Naive thymus-derived CD4-positive, alpha-beta T cell (primary cell): ENCODE measurements around the gene CCNA1. TPM values are rescaled to one million over a fixed set of nuclear protein-coding genes. Genes with fewer than 3 reads are reported as not detected.

ENCODE experiments used
- ATAC-seq: fragments of 150-1000 bp; cut with Tn5 transposase; 2 replicates; pipeline ENCODE4 v1.10.0; 2021; ENCODE audit warnings: mild to moderate bottlenecking, moderate library complexity
- CTCF ChIA-PET: fragments of 350-600 bp; sonication (Branson Sonifier 250); formaldehyde crosslinking; loops from one replicate; lab custom pipeline; 2021; ENCODE audit warnings: antibody characterized with exemption; lab: Charles Lee
- POLR2A ChIA-PET: fragments of 350-600 bp; sonication (Branson Sonifier 250); formaldehyde crosslinking; loops from one replicate; lab custom pipeline; 2021; ENCODE audit warnings: antibody characterized with exemption, inconsistent platforms; lab: Charles Lee
- DNase-seq, 9 donors: peaks; one replicate each; pipeline versions ENCODE4 v3.0.0 to v3.0.0-alpha.2; 2020 to 2022; ENCODE audit warnings: mixed read lengths in 1 of 9
- H3K27ac ChIP-seq: one replicate; pipeline ENCODE4 v1.7.0; 2013; ENCODE audit warnings: mild to moderate bottlenecking, low read depth, low read length, moderate library complexity
- H3K27me3 ChIP-seq, 2 donors: one replicate each; pipeline ENCODE4 v1.7.0; 2013; ENCODE audit warnings: low read length in 2 of 2, mild to moderate bottlenecking in 2 of 2, moderate library complexity in 2 of 2; ENCODE audit not compliant: control insufficient read depth in 2 of 2, insufficient read depth in 2 of 2
- H3K36me3 ChIP-seq, 3 experiments: 1 replicate in 2 of 3; 2 replicates in 1 of 3; pipeline ENCODE4 v1.7.0; 2013; ENCODE audit warnings: low read length in 3 of 3, mild to moderate bottlenecking in 3 of 3, moderate library complexity in 1 of 3; ENCODE audit not compliant: insufficient read depth in 3 of 3, control insufficient read depth in 2 of 3
- H3K4me1 ChIP-seq, 2 donors: one replicate each; pipeline ENCODE4 v1.7.0; 2013; ENCODE audit warnings: low read length in 2 of 2, mild to moderate bottlenecking in 2 of 2, moderate library complexity in 1 of 2; ENCODE audit not compliant: control insufficient read depth in 2 of 2, insufficient read depth in 2 of 2
- H3K4me3 ChIP-seq: 2 replicates; pipeline ENCODE4 v1.7.0; 2013; ENCODE audit warnings: mild to moderate bottlenecking, low read length
- H3K9me3 ChIP-seq, 3 experiments: 1 replicate in 2 of 3; 2 replicates in 1 of 3; pipeline ENCODE4 v1.7.0; 2013; ENCODE audit warnings: low read length in 3 of 3; ENCODE audit not compliant: control insufficient read depth in 2 of 3
- H3K27ac Mint-ChIP-seq, 9 donors: one replicate each; pipeline ENCODE4 v1.8.0; 2020 to 2022; ENCODE audit warnings: mixed read lengths in 9 of 9, mild to moderate bottlenecking in 8 of 9, moderate library complexity in 5 of 9, inconsistent platforms in 2 of 9
- H3K27me3 Mint-ChIP-seq, 5 donors: one replicate each; pipeline ENCODE4 v1.8.0; 2021 to 2022; ENCODE audit warnings: mixed read lengths in 5 of 5, mild to moderate bottlenecking in 1 of 5
- H3K36me3 Mint-ChIP-seq, 5 donors: one replicate each; pipeline ENCODE4 v1.8.0; 2020 to 2022; ENCODE audit warnings: mixed read lengths in 5 of 5, mild to moderate bottlenecking in 3 of 5, inconsistent platforms in 1 of 5
- H3K4me1 Mint-ChIP-seq, 7 donors: one replicate each; pipeline ENCODE4 v1.8.0; 2020 to 2022; ENCODE audit warnings: mixed read lengths in 7 of 7, mild to moderate bottlenecking in 3 of 7, inconsistent platforms in 1 of 7
- H3K4me3 Mint-ChIP-seq, 10 donors: one replicate each; pipeline ENCODE4 v1.8.0; 2020 to 2022; ENCODE audit warnings: mild to moderate bottlenecking in 10 of 10, mixed read lengths in 10 of 10, moderate library complexity in 6 of 10, inconsistent platforms in 2 of 10
- H3K9me3 Mint-ChIP-seq, 11 donors: one replicate each; pipeline ENCODE4 v1.8.0; 2020 to 2022; ENCODE audit warnings: mixed read lengths in 11 of 11, mild to moderate bottlenecking in 4 of 11, inconsistent platforms in 1 of 11, moderate library complexity in 1 of 11
- intact Hi-C, 2 donors: fragments of 100-400 bp; cut with micrococcal nuclease; formaldehyde crosslinking; loops; one replicate each; pipeline ENCODE4 v1.15.1; 2023
- polyA plus RNA-seq, 2 donors: library from polyadenylated mRNA; unstranded; fragments of 300-500 nt; fragmentation: Illumina TruSeq; gene quantifications; one replicate each; pipeline ENCODE4 v1.2.3, GENCODE V29; 2021
- total RNA-seq, 6 experiments: library from RNA in 5 of 6; stranded (reverse) in 5 of 6; gene quantifications; 1 replicate in 5 of 6; 2 replicates in 1 of 6; pipeline ENCODE4 v1.2.3 and lab custom pipeline; 2021 to 2026

The CCNA1 gene
- total and polyA plus RNA-seq, 7 experiments from 2014 or later: 0.22 to 5.0 (median 0.69) TPM; not detected in 4

DNA sequence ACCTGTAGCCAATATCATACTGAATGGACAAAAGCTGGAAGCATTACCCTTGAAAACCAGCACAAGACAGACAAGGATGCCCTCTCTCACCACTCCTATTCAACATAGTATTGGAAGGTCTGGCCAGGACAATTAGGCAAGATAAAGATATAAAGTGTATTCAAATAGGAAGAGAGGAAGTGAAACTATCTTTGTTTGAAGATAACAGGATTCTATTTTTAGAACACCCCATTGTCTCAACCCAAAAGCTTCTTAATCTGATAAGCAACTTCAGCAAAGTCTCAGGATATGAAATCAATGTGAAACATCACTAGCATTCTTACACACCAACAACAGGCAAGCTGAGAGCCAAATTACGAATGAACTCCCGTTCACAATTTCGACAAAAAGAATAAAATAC, 17.8 kb upstream of the CCNA1 start:
- no peaks in the 10 kb centered on the region for H3K36me3 ChIP-seq
- no peak overlapping the region for H3K27ac ChIP-seq
- ChIA-PET CTCF (interaction anchor here (1.0 kb wide), 1 partner anchor 55 kb away, joined by 3 read pairs; no protein-coding TSS in a partner anchor), POLR2A (no interaction called here)
- Mint-ChIP-seq H3K9me3 (peaks cover 0 to 11% (median 0%) of the 10 kb centered on the region in 11 donors), H3K27ac (no peak overlapping the region), H3K4me1 (peaks cover 0 to 47% (median 10%) of the 10 kb centered on the region in 7 donors), H3K36me3 (peaks cover 0 to 11% (median 0%) of the 10 kb centered on the region in 5 donors), H3K27me3 (peaks cover 16 to 65% (median 53%) of the 10 kb centered on the region in 5 donors), H3K4me3 (peak overlapping the region in 1 of 10 donors; percentile 52)
- no peaks in the 10 kb centered on the region for H3K27me3 ChIP-seq
- DNase-seq: no peak
- no peaks in the 10 kb centered on the region for H3K9me3 ChIP-seq
- intact Hi-C loops: no loop called here
- no peaks in the 10 kb centered on the region for H3K4me1 ChIP-seq
- H3K4me3 ChIP-seq: no peak overlapping the region
- no peak for ATAC-seq

GRCh38 chr13:36417331-36417730, 15.0 kb upstream of the CCNA1 start:
- Histone ChIP-seq H3K4me1 (no peaks in the 10 kb centered on the region), H3K27me3 (no peaks in the 10 kb centered on the region), H3K36me3 (no peaks in the 10 kb centered on the region), H3K4me3 (no peak overlapping the region), H3K27ac (no peak overlapping the region), H3K9me3 (no peaks in the 10 kb centered on the region)
- intact Hi-C loops: loop anchor here in 1 of 2 donors (5.0 kb wide), 2 partner anchors 400 to 640 kb away; partner anchors contain the start of genes RFXAP and SUPT20H
- Mint-ChIP-seq H3K36me3 (peaks cover 0 to 11% (median 0%) of the 10 kb centered on the region in 5 donors), H3K4me1 (peaks cover 0 to 64% (median 11%) of the 10 kb centered on the region in 7 donors), H3K4me3 (no peak overlapping the region), H3K27me3 (peaks cover under 1 to 62% (median 59%) of the 10 kb centered on the region in 5 donors), H3K9me3 (peaks cover 0 to 11% (median 0%) of the 10 kb centered on the region in 11 donors), H3K27ac (no peak overlapping the region)
- ChIA-PET CTCF (interaction anchor here (0.6 to 0.8 kb wide), 2 partner anchors 51 to 569 kb away, joined by 3 read pairs; no protein-coding TSS in a partner anchor), POLR2A (no interaction called here)
- DNase-seq (no peak), ATAC-seq (no peak)

GRCh38 chr13:36418022-36418805, 14.1 kb upstream of the CCNA1 start:
- POLR2A ChIA-PET: interaction anchor here (0.6 kb wide), 2 partner anchors 18 to 60 kb away, joined by 3 to 4 read pairs; no protein-coding TSS in a partner anchor
- CTCF ChIA-PET: interaction anchor here (0.8 to 1.9 kb wide), 2 partner anchors 20 to 52 kb away, joined by 3 to 4 read pairs; no protein-coding TSS in a partner anchor
- H3K4me1 ChIP-seq: no peaks in the 10 kb centered on the region
- intact Hi-C loops: loop anchor here in 1 of 2 donors (5.0 kb wide), 2 partner anchors 399 to 639 kb away; partner anchors contain the start of genes RFXAP and SUPT20H
- Mint-ChIP-seq H3K27ac (peak overlapping the region in 1 of 9 donors; percentile 31), H3K27me3 (peaks cover 0 to 58% (median 57%) of the 10 kb centered on the region in 5 donors), H3K36me3 (peaks cover 0 to 8% (median 0%) of the 10 kb centered on the region in 5 donors), H3K4me1 (peaks cover 0 to 64% (median 11%) of the 10 kb centered on the region in 7 donors), H3K9me3 (peaks cover 0 to 9% (median 0%) of the 10 kb centered on the region in 11 donors), H3K4me3 (peak overlapping the region in 1 of 10 donors; percentile 72)
- no peaks in the 10 kb centered on the region for H3K36me3 ChIP-seq
- no peak overlapping the region for H3K4me3 ChIP-seq
- H3K9me3 ChIP-seq: no peaks in the 10 kb centered on the region
- no peak overlapping the region for H3K27ac ChIP-seq
- ATAC-seq (peak; percentile 69), DNase-seq (peak in 1 of 9 donors; percentile 26)
- H3K27me3 ChIP-seq: no peaks in the 10 kb centered on the region

DNA sequence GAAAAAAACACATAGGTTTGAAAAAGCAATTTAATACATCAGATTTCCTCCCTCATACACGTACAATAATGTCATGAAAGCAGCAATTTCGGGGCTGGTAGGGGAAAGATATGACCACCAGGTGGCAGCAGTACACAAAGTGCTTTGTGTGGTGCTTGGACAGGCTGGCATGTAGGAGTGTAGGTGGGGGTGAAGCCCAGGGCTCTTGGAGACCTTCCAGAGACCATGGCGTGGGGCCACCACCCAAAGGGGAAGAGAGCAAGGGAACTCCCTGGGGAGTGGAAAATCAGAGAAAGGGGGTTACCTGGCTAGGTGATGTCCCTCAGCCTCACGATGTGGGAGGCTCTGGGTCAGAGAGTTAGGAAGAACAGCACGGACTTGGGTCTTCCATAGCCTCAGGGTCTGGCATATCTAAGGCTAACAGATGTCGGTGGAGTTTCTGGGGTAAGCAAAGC, 11.8 kb upstream of the CCNA1 start:
- H3K27me3 Mint-ChIP-seq: peaks cover 16 to 71% (median 61%) of the 10 kb centered on the region in 5 donors
- H3K4me3 Mint-ChIP-seq: peak overlapping the region in 1 of 10 donors; percentile 51
- POLR2A ChIA-PET: no interaction called here

DNA sequence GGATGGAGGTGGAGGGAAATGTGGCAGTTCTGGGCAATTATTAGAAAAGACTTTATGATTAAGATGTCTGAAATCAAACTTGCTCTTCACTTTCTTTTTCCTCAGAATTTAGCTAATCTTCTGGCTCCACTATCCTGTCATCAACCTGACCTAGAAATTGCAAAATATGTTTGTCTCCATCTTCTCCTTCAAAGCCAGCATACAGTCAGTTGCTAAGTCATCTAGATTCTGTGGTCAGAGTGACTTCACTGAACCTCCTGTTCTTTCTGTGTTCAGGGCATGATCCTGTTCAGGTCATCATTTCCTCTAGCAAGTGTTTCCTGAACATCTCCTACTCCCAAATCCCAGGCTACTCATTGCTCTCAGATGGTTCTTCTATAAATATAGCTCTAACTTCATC, 10.8 kb upstream of the CCNA1 start:
- Mint-ChIP-seq H3K27me3 (peaks cover 24 to 70% (median 53%) of the 10 kb centered on the region in 5 donors), H3K27ac (peak overlapping the region in 1 of 9 donors; percentile 4), H3K4me3 (peak overlapping the region in 1 of 10 donors; percentile 9), H3K9me3 (peaks cover 0 to 18% (median 3%) of the 10 kb centered on the region in 11 donors), H3K36me3 (peaks cover 0 to 2% (median 0%) of the 10 kb centered on the region in 5 donors), H3K4me1 (peaks cover 0 to 34% (median 0%) of the 10 kb centered on the region in 7 donors)
- DNase-seq (no peak), ATAC-seq (peak; percentile 44)
- Histone ChIP-seq H3K27me3 (no peaks in the 10 kb centered on the region), H3K27ac (no peak overlapping the region), H3K4me1 (no peaks in the 10 kb centered on the region), H3K36me3 (no peaks in the 10 kb centered on the region), H3K9me3 (no peaks in the 10 kb centered on the region), H3K4me3 (no peak overlapping the region)
- ChIA-PET CTCF (interaction anchor here (0.6 kb wide), 1 partner anchor 324 kb away, joined by 3 read pairs; no protein-coding TSS in a partner anchor), POLR2A (no interaction called here)
- intact Hi-C loops: loop anchor here in 1 of 2 donors (2.0 to 5.0 kb wide), 2 partner anchors 53 to 576 kb away; partner anchors contain the start of gene ALG5

More for the DNA sequence above, 11.8 kb upstream of the CCNA1 start:
- H3K36me3 Mint-ChIP-seq: peaks cover 0 to 6% (median 0%) of the 10 kb centered on the region in 5 donors
- Histone ChIP-seq H3K27me3 (no peaks in the 10 kb centered on the region), H3K4me3 (no peak overlapping the region), H3K27ac (no peak overlapping the region), H3K4me1 (no peaks in the 10 kb centered on the region), H3K9me3 (no peaks in the 10 kb centered on the region), H3K36me3 (no peaks in the 10 kb centered on the region)
- peak overlapping the region in 1 of 9 donors; percentile 54 for H3K27ac Mint-ChIP-seq
- peak in 8 of 9 donors; percentile 15 to 69 (median 52) for DNase-seq
- peaks cover 0 to 14% (median 4%) of the 10 kb centered on the region in 11 donors for H3K9me3 Mint-ChIP-seq
- ATAC-seq: peak; percentile 85
- CTCF ChIA-PET: no interaction called here
- intact Hi-C loops: loop anchor here (1.0 to 5.0 kb wide), 7 partner anchors 15 to 577 kb away; partner anchors contain the start of genes SPART (in 2 of the 2) and ALG5 (in 1 of the 2)
- H3K4me1 Mint-ChIP-seq: peaks cover 0 to 41% (median 0%) of the 10 kb centered on the region in 7 donors

DNA sequence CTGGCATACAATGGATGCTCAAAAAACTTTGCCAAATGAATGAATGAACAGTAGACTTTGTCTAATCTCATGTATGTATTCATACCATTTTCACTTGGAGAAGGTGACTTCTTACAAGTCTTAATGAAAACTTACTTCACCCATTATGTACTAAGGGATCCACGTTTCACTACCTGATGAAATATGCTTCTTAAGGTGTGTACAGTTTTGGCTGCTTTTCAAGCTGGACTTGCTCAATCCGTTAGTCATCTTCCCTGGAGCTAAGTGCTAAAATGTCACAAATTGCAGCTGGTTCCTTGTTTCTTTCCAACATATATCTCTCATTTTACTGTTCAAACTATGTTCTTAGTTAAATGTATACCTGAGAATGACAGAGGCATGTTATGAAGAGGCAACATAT, 4.2 kb upstream of the CCNA1 start:
- Mint-ChIP-seq H3K36me3 (peaks cover 0 to 4% (median 0%) of the 10 kb centered on the region in 5 donors), H3K9me3 (peaks cover 0 to 28% (median 6%) of the 10 kb centered on the region in 11 donors), H3K4me1 (peaks cover 0 to 20% (median 15%) of the 10 kb centered on the region in 7 donors), H3K4me3 (no peak overlapping the region), H3K27me3 (peaks cover 52 to 79% (median 72%) of the 10 kb centered on the region in 5 donors), H3K27ac (no peak overlapping the region)
- no peaks in the 10 kb centered on the region for H3K36me3 ChIP-seq
- DNase-seq (no peak), ATAC-seq (no peak)
- no peaks in the 10 kb centered on the region for H3K4me1 ChIP-seq
- CTCF ChIA-PET: no interaction called here
- no peaks in the 10 kb centered on the region for H3K9me3 ChIP-seq
- intact Hi-C loops: no loop called here
- POLR2A ChIA-PET: no interaction called here
- H3K27me3 ChIP-seq: peaks cover 0 to 15% of the 10 kb centered on the region in 2 donors
- no peak overlapping the region for H3K4me3 ChIP-seq
- no peak overlapping the region for H3K27ac ChIP-seq
